HG02623 (cell line): ENCODE results near the gene MYRIP.

Experiments used
- ATAC-seq: cut with Tn5 transposase; IDR thresholded peaks from one replicate; pipeline ENCODE4 v1.9.1; 2021; ENCODE audit warnings: moderate library complexity; ENCODE audit not compliant: unreplicated experiment

The MYRIP gene

DNA sequence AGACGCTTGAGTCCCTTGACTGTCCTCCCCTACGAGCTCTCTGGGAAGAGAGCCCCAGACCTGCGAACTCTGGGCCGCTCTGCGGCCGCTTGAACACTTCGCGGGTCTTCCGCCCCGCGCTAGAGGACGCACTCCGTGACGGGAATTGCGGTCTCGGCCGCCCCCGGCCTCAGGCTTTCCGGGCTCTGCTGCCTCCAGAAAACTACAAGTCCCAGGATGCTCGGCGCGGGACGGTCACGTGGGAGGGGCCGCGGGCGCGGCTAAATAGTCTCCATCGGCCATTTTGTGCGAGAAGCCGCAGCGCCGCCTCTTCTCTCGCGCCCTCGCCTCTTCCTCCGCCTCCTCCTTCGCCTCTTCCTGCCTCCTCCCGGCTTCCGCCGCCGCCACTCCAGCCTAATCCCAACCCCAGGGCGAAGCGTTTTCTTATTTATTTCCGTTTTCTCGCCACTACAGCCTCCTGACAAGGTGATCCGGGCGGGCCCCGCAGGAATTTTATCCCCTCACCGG lies 500.1 kb downstream of the MYRIP start, which contains the start of gene EIF1B:
Gene EIF1B (plus strand): TSS at position 290 of the 507 bp plus-strand sequence. CDS start 235 bp downstream, outside the sequence.
- ATAC-seq, result peak; percentile 94
